Measurements from ENCODE around the gene SRPRA. TPM values are rescaled to one million over a fixed set of nuclear protein-coding genes. Genes with fewer than 3 reads are reported as not detected.
"Not testable (repeated sequence)": the region's sequence is repeated elsewhere in the genome, so short reads cannot be mapped to it uniquely, and the experiment has no call there.

Gene SRPRA, protein sequence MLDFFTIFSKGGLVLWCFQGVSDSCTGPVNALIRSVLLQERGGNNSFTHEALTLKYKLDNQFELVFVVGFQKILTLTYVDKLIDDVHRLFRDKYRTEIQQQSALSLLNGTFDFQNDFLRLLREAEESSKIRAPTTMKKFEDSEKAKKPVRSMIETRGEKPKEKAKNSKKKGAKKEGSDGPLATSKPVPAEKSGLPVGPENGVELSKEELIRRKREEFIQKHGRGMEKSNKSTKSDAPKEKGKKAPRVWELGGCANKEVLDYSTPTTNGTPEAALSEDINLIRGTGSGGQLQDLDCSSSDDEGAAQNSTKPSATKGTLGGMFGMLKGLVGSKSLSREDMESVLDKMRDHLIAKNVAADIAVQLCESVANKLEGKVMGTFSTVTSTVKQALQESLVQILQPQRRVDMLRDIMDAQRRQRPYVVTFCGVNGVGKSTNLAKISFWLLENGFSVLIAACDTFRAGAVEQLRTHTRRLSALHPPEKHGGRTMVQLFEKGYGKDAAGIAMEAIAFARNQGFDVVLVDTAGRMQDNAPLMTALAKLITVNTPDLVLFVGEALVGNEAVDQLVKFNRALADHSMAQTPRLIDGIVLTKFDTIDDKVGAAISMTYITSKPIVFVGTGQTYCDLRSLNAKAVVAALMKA
- total RNA-seq = 64.5 TPM
- long read RNA-seq, transcript SRPRA-201 (14 exons, 3,069 nt) = major isoform, 18 of 26 reads
- long read RNA-seq, partial matches to known transcripts = 3 of 26 reads
- long read RNA-seq, other reads (novel, unspliced or antisense) = 5 of 26 reads

DNA sequence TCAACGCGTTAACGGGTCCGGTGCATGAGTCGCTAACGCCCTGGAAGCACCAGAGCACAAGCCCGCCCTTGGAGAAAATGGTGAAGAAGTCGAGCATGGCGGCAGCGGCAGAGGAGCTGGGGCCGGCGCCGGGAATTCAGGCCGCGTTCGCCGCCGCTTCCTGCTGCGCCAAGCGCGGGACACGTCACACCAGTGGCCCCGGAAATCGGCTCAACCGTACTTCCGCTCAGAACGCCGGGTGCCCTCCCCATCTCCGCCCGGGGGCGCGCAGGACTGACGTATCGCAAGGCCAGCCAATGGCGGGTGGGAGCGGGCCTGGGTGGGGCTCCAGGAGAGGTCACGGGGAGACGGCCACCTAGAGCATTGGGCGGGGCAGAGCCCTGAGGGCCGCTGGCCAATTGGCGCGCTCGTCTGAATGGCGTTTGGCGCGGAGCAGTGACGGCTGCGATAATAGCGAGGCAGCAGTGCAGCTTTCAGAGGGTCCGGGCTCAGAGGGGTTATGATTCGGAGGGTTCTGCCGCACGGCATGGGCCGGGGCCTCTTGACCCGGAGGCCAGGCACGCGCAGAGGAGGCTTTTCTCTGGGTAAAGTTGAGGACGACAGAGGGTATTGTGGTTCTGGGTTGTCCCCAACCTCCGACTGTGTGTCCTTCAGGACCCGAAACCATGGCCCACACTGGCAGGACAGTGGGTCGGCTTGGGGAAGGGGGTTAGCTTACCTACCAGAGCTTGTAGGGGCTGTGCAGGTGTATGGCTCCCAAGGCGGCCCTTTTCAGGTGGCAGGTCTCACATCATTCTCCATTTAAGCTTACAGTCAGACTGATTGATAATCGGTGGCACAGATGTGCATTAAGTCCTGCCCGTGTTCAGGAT lies at the start of gene SRPRA, which contains the start of gene FOXRED1:
SRPRA (minus strand) TSS at position 188 of the 872 bp plus-strand sequence; CDS start at position 97, 91 bp downstream.
FOXRED1 (plus strand) TSS at position 447 of the 872 bp plus-strand sequence; CDS start at position 500, 53 bp downstream.
- peak; percentile 100 for ATAC-seq
- intact Hi-C loops (cut with DNase I) = loop anchor here (2.0 to 10.0 kb wide), 3 partner anchors 33 to 364 kb away; partner anchors contain the start of genes DCPS, DDX25, FAM118B and PUS3
- peak; percentile 100 for DNase-seq (ENCODE audit: missing footprints)

DNA sequence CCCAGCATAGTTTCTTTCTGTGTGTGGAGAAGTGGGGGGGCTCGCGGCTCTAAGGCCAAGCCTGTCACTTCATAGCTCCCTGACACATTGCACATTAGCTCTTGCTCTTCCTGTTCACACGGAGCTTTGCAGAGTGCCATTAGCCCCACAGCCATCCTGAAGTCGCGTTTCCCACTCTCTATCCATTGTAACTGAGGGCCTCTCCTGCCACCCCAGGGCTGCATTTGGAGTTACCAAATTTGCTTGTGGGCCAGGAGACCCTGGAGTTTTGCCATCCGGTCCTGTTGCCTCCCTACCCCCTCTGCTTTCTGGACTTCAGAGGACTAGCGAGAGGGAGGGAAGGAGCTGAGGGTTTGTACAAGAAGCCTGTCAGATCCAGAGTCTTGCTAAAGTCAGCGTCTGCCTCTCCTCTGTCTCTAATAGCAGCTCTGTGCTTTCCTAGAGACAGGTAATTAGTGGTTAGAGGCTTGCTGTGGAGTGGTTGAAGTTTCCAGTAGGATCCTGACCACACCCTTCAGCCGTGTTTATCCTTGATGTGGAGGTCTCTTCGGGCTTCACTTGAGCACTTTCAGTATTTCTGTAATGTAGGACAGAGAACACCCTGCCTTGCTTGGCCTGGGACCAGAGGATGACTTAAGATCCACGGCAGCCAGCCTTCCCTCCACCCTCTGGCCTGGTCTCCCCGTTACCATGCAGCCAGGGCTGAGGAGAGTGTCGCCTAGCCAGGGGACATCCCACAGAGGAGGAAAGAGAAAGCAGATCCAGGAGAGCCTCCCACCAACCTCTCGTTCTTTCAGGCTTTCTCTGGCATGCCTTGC lies 49.3 kb upstream of the SRPRA start:
- intact Hi-C loops (cut with DNase I) = loop anchor here (5.0 kb wide), 3 partner anchors 39 to 99 kb away; partner anchors contain the start of gene ST3GAL4
- peak; percentile 83 for DNase-seq (ENCODE audit: missing footprints)
- peak; percentile 95 for ATAC-seq

DNA sequence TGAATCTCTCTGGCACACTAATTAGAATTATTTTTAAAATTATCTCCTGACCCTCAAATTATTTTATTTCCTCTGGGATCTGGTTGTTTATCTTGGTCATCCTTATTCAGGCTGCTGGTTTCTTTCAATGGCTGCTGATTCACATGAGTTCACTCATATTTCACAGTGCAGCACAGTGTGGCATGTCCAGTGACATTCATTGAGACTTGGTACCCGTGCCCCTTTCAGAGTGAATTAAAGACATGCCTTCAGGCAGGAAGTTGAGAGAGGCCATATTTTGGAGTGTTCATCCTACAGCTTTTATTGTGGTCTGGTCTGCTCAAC lies 48.7 kb upstream of the SRPRA start:
- intact Hi-C loops (cut with DNase I) = loop anchor here (5.0 kb wide), 3 partner anchors 40 to 100 kb away; partner anchors contain the start of gene ST3GAL4
- ATAC-seq (no peak), DNase-seq (ENCODE audit: missing footprints) (no peak)

DNA sequence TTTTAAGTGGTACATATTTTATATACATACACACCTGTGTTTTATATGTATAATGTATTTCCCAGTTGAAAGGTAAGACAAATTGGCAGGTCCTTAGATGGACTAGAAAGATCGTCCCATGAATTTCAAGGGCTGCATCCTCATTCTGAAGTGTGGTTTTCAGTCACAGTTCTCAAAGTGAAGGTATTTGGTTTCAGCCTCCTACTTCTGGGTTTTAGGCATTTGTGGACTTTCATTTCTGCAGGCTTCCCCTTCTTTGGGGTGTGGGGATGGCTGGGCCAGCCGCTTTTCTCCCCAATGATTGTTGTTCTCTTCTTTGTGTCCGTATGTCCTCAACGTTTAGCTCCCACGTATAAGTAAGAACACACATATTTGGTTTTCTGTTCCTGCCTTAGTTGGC lies 45.1 kb upstream of the SRPRA start:
- ATAC-seq (no peak), DNase-seq (ENCODE audit: missing footprints) (no peak)
- intact Hi-C loops (cut with DNase I) = no loop called here

DNA sequence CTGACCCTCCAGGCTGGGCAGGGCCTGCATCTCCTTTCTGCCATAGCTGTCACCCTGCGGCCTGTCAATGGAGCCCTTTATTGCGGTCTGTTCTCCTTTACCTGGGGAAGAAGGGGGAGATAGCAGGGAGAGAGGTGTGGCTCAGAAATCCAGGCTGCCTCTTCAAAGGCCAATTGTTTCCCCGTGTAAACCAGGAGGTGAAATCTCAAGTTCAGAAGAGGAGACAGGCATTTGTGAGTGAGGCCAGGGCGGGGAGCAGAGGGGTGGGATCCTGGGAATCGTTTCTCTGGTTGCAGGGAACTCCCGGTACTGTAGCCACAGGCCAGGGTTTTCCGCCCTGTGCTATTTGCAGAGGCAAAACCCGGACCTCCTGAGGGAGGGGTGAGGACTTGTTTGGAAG lies 44.3 kb upstream of the SRPRA start:
- DNase-seq (ENCODE audit: missing footprints) (no peak), ATAC-seq (no peak)
- intact Hi-C loops (cut with DNase I) = no loop called here

DNA sequence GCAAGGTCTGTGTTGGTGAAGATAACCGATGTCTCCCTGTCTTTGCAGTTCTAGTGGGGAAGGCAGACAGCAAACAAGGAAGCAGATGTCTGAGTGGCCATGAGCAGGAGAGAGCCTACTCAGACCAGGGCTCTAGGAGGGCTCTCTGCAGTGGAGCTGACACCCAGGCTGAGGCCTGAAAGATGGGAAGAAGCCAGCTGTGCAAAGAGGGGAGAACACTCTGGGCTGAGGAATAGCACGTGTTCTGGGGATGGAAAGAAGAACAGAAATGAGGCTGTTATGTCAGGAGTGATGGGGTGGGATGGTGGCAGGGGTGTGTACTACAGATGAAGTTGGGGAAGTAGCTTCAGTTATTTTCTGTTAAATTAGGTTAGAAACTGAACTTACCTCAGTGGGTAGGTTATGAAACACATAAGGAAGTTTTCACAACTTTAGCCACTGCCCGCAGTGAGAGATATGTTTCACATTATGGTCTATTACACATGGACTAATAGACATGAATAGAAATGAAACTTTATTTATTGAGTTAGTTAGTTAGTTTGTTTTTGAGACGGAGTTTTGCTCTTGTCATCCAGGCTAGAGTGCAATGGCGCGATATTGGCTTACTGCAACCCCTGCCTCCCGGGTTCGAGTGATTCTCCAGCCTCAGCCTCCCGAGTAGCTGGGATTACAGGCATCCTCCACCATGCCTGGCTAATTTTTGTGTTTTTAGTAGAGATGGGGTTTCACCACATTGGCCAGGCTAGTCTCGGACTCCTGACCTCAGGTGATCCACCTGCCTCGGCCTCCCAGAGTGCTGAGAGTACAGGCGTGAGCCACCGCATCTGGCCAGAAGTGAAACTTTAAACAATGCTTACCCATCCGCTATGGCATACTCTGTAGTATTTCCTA lies 43.0 kb upstream of the SRPRA start:
- DNase-seq (ENCODE audit: missing footprints) (no peak), ATAC-seq (peak; percentile 8)
- intact Hi-C loops (cut with DNase I) = loop anchor here (2.0 kb wide), 1 partner anchor 129 kb away; no protein-coding TSS in a partner anchor

DNA sequence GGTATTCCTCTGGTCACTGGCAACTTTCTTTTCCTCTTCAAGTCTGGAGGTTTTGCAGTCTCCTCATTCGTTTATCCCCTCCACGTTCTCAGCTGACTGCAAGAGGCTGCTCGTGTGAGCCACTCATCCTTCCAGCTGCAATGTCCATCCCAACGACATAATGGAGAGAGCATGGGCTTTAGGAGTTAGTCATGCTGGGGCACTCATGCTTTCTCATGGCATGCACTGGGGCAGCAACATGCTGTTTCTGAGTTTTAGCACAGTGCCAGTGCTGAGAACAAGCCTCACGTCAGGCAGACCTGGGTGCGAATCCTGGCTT lies 42.3 kb upstream of the SRPRA start:
- ATAC-seq = peak; percentile 9
- no peak for DNase-seq (ENCODE audit: missing footprints)
- intact Hi-C loops (cut with DNase I) = loop anchor here (1.0 to 2.0 kb wide), 2 partner anchors 130 to 169 kb away; no protein-coding TSS in a partner anchor

DNA sequence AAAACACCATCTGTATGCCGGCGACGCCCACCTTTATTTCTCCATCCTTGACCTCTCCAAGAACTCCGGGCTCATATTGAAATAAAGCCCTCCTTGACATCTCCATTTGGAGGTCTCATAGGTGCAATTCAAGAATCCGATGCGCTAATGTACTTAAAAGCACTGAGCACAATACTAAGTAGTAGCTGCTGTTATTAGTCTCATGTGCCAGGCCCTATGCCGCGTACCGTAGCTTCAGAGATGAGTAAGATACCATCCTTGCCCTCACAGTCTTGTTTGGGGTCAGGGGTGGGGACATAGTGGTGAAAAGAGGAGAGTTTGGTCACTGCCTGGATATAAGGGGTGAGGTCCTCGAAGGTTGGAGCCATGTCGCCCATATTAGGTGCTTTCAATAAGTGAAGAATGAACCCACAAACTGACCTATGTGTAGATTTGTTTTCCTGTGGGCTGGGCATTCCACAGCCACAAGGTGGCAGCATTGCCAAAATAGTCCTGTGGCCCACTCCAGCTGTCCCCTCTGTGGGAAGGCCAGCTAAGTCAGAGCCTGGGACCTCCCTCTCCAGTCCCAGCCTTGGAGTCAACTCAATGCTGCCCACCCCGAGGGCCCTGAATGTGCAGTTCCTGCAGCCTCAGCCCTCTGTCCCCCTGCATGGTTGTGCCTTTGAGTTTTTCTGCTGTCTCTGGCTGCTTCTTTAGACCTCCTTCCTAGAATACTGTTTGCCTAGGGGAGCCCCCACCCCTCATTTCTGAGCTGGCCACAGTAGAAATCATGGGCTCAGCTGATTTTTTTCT lies 41.7 kb upstream of the SRPRA start:
- intact Hi-C loops (cut with DNase I) = loop anchor here (1.0 to 2.0 kb wide), 2 partner anchors 130 to 170 kb away; no protein-coding TSS in a partner anchor
- peak; percentile 82 for DNase-seq (ENCODE audit: missing footprints)
- ATAC-seq = peak; percentile 95

DNA sequence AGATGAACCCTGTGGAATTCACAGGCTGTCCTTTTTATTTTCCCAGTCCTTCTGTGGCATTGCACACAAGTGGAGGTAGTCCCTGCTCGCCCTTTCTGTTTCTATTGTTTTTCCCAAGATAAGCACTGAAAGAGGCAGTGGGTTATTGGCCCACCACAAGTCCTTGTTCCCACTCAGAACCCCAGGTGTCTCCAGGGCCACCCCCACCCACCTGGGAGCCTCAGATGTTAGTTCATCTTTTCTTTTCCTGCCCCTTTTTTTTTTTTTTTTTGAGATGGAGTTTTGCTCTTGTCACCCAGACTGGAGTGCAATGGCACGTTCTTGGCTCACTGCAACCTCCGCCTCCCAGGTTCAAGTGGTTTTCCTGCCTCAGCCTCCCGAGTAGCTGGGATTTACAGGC lies 40.1 kb upstream of the SRPRA start:
- not testable (repeated sequence) for DNase-seq (ENCODE audit: missing footprints); ATAC-seq
- intact Hi-C loops (cut with DNase I) = loop anchor here (5.0 to 10.0 kb wide), 2 partner anchors 684 to 1036 kb away; no protein-coding TSS in a partner anchor

DNA sequence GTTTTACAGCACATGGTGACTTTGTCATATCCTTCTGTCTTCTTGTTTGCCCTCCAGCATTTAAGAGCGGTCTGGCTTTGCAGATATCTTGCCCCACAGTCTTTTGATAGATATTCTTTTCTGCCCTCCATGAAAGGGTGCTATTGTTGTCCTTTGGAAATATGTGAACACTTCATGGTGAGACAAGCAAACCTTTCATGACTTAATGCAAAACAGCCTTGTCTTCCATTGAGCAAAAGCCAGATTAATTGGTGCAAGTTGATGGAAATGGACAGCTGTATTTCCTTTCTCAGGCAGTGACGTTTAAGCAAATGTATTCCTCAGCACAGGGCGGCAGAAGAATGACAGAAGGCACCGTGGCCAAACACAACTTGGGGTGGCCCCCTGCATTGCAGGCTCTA lies 39.6 kb upstream of the SRPRA start:
- ATAC-seq (no peak), DNase-seq (ENCODE audit: missing footprints) (no peak)
- intact Hi-C loops (cut with DNase I) = loop anchor here (5.0 to 10.0 kb wide), 2 partner anchors 684 to 1037 kb away; no protein-coding TSS in a partner anchor

DNA sequence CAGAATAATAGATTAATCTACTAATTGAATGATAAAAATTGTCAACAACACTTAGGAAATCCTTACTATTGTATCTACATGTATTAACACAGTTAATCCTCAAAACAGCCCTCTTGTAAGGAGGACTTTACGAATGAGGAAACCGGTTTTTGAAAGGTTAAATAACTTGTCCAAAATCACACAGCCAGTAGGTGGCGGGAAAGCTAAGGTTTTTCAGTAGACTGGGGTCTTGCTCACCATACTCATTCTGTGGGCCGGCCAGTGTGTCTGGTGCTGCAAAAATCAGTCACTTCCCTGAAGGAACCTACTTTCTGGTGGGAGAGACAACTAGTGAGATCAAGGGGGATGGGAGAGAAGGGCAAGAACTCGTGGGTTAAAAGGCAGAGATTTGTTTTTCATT lies 39.0 kb upstream of the SRPRA start:
- DNase-seq (ENCODE audit: missing footprints) (no peak), ATAC-seq (no peak)
- intact Hi-C loops (cut with DNase I) = loop anchor here (5.0 to 10.0 kb wide), 2 partner anchors 685 to 1037 kb away; no protein-coding TSS in a partner anchor

DNA sequence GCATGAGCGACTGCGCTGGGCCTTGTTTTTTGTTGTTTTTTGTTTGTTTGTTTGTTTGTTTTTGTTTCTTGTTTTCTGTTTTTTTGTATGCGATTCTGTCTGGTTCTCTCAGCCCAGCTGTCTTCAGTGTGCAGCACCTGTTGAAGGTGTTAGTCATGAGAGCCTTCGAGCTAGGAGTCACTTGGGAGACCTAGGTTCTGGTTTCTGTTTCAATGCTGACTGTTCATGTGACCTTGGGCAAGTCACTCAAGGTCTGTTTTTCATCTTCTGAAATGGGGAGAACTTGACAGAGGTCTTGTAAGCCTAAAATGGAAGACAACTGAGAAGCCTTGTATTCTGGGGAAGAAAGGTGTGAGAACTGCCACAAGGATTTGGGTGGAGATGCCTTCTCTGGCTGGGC lies 37.0 kb upstream of the SRPRA start:
- DNase-seq (ENCODE audit: missing footprints) = no peak
- ATAC-seq = no peak
- intact Hi-C loops (cut with DNase I) = loop anchor here (5.0 to 10.0 kb wide), 2 partner anchors 687 to 1039 kb away; no protein-coding TSS in a partner anchor

DNA sequence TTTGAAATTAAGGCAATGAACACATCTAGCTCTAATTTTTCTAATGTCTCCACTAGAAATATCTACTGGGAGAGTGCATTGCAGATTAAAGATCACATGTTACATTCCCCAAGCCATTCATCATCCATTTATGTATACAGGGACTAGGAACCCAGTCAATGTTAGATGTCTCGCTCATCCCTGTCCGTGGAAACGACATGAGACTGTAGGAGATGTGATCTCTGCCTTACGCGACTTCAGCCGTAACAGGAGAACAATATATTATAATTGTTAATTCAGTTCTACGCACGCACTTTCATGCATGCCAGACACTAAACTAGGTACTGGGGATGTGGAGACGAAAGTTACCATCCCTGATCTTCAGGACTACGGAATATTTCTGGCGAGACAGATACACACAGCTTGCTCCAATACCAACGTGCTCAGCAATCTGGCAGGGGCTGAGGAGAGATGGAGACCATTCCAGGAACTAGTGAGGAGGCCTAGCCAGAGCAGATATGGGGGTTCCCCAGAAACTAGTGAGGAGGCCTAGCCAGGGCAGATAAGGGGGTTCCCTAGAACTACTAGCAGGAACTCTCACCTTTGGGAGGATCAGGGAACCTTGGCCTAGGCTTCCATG lies 35.9 kb upstream of the SRPRA start:
- ATAC-seq = no peak
- intact Hi-C loops (cut with DNase I) = loop anchor here (5.0 to 10.0 kb wide), 3 partner anchors 37 to 1040 kb away; partner anchors contain the start of genes FOXRED1 and SRPRA
- DNase-seq (ENCODE audit: missing footprints) = no peak

DNA sequence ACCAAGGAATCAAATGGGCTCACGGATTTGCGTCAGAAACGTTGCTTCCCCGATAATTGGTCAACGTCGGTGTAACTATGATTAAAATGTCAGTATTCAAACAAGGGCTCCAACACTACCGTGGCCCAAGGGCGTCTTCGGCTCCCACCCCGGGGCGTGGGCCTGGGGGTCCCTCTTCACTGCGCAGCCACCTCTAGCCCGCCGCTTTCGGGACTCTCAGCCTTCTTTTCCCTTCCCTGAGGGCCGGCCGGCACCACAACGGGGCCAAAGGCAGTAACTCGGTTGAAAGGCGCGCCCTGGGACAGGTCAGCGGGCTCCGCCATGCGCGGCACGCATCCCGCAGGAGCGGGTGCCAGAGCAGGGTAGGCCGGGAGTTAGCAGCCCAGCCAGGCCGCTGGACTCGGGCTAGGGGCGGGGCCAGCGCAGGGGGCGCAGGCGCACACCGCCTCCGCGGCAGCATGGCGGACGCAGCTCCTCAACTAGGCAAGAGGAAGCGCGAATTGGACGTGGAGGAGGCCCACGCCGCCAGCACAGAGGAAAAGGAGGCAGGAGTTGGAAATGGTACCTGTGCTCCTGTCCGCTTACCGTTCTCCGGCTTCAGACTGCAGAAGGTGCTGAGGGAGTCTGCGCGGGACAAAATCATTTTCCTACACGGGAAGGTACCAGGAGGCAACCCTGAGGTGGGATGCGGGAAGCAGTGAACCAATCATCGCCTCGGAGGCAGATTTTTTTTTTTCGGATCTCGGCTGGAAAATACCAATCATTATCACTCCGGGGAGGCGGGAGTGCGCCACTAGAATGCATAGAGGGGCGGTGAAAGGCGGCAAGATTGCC lies 35.1 kb upstream of the SRPRA start, which contains the start of gene DCPS:
DCPS (plus strand) TSS at position 438 of the 834 bp plus-strand sequence; CDS start at position 459, 21 bp downstream.
- ATAC-seq (peak; percentile 99), DNase-seq (ENCODE audit: missing footprints) (peak; percentile 97)
- intact Hi-C loops (cut with DNase I) = loop anchor here (5.0 to 10.0 kb wide), 2 partner anchors 37 to 1041 kb away; partner anchors contain the start of genes FOXRED1 and SRPRA

Measured in Right ventricle myocardium inferior (tissue), 1 donor.